GM18526 (cell line): Measurements from ENCODE around the gene HNF1A.

Source experiments
- POLR2A ChIP-seq: IDR thresholded peaks from 3 replicates; pipeline ENCODE4 v1.6.1; 2011; ENCODE audit not compliant: insufficient read length; ENCODE audit errors: extremely low read depth

The HNF1A gene

DNA sequence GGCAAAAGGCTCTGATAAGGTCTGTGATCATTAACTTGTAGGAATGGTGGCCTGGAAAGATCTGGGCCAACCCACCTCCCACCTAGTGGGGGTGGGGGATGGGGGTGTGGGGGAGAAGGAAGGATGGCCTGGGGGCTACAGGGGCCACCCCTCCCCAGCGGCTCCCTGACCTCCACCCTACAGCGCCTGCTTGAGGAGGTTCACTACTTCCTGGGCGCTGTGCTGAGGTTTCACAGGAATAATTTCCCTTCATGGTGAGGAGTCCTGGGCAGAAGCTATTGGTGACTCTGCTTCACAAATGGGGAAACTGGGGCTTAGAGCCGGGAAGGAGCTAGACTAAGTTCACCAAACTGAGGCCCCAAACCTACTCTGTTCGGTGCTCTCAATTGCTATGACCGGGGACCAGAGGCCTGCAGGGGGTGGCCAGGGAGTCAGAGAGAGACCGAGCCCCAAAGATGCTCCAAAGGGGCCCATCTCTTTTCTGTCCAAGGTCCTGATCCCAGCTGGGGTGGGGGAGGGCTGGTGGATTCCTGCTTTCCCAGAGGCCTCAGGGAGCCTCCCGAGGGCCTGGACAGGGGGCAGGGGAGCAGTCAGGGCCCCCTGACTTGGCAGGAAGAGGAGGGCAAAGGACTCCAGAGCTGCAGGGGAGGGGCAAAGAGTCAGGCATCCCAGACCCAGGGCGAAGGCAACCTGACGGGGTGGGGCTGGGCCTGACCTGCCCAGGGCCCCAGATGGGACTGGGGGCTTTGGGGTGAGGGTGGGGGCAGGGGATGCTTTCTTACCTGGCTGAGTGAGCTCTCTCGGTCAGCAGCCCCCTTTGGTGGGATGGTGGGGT, 1.7 kb downstream of the HNF1A start:
- TF ChIP-seq POLR2A = no peak

DNA sequence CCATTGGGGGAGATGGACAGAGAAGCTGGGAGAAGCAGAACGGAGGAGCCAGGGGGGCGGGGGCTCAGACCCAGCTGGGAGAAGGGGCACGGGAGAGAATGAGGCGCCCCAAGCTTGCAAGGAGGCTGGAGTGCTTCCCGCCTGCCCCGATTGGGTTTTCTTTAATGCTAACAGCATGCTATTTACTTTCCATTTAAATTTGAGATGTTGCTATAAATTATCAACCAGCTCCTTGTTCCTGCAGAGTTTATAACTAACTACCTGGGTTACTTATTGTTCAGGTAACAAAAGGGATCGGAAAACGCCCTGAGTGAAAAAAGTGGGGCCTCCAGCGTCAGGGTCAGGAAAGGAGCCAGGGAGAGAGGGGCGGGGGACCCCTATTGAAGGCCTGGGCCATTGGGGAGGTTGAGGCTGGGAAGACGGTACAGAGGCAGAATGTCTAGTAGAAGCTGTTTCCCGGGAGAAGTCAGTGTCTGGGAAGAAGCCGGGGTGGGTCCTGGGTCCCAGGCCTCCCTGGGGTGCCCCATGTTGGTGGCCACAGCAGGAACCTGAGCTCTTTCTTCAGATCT, 2.5 kb downstream of the HNF1A start:
- no peak for TF ChIP-seq POLR2A

DNA sequence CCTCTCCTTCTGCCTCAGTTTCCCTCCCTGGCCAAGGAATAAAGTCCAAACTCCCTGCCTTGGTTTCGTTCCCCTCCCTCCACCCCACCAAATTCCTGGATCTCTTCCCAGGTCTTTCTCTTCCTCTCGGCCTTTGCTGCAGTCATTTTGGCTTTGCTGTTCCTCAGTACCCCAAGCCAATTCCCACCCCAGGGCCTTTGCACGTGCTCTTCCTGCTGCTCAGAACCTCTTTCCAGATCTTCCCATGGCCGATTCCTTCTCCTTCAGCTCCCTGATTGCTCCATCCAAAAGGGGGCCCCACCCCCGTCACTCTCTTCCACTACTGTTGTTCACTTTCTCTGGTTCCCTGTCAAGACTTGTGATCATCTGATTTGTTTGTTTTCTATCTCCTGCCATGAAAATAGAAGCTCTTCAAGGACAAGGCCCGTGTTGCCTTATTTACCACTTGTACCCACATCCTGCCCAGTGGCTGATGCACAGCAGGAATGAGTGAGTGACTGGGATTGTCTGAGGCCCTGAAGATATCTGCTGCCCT, 3.1 kb downstream of the HNF1A start:
- TF ChIP-seq POLR2A = no peak

DNA sequence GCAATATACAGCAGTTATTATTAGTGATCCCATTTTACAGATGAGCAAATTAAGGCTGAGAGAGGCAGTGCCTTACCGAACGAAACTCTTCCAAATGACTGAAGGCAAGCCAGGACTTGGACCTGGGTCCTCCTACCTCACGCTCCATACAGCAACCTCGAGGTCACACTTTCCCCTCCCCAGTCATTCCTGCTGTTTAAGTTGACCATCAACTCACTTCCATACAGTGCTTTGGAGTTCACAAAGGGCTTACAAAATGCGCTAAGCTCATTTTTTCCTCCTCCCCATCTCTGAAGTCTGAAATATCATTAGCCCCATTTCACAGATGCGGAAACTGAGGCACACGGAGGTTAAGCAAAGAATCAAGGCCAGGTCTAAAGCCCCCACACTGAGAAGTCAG, 4.3 kb downstream of the HNF1A start:
- no peak for TF ChIP-seq POLR2A

DNA sequence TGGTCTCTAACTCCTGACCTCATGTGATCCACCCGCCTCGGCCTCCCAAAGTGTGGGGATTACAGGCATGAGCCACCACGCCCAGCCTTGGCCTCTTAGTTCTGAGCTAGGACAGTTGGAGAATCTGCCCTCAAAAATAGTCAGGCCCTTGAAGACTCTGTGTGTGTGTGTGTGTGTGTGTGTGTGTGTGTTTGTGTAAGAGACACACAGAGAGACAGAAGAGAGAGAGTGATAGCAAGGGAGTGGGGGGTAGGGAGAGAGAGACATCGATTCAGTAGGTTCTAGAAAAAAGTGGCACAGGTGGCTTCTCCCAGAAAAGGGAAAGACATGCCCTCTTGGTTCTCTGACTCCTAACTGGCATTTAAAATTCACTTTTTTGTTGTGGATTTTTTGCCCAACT, 5.4 kb downstream of the HNF1A start:
- TF ChIP-seq POLR2A = no peak

DNA sequence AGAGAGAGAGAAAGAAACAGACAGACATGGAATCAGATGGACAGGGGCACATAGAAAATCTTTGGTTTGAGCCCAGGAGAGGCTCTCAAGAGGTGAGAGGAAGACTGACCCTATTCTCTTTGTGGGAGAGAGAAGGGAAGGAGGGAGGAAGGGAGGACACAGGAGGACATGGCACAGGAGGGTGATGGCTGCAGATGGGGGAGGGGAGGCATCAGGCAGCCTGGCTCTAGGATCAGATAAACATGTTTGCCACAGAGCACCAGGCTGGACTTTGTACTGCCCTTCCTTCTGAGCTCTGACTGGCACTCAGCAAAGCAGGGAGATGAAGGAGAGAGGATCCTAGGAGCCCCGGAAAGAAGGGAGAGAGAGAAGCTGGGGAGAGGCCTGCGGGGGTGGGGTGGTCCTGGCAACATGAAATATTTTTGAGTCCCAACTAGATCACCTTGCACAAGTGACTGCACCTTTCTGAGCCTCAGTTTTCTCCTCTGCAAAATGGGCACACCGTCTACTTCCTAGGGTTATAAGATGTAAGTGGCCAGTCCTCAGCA, 6.1 kb downstream of the HNF1A start:
- TF ChIP-seq POLR2A = no peak

DNA sequence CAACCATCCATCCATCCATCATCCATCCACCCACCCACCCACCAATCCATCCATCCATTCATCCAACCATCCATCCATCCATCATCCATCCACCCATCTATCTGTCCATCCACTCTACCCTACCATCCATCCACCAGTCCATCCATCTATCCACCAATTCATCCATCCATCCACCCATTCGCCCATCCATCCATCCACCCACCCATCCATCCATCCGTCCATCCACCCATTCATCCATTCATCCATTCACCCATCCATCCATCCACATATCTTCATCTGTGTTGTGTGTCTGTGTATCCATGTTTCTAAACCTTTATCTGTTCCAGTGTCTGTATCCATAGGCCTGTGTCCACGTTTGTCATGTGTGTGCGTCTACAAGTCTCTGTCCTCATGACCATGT, 9.9 kb downstream of the HNF1A start:
- no peak for TF ChIP-seq POLR2A

DNA sequence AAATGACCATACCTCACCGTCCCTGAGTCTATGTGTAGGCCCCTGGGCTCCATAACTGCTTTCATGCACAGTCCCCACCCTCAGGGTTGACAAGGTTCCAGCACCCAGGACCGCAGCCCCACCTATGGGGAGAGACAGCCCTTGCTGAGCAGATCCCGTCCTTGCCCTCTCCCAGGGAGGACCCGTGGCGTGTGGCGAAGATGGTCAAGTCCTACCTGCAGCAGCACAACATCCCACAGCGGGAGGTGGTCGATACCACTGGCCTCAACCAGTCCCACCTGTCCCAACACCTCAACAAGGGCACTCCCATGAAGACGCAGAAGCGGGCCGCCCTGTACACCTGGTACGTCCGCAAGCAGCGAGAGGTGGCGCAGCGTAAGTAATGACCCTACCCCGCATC, 10.3 kb downstream of the HNF1A start:
- TF ChIP-seq POLR2A = no peak

DNA sequence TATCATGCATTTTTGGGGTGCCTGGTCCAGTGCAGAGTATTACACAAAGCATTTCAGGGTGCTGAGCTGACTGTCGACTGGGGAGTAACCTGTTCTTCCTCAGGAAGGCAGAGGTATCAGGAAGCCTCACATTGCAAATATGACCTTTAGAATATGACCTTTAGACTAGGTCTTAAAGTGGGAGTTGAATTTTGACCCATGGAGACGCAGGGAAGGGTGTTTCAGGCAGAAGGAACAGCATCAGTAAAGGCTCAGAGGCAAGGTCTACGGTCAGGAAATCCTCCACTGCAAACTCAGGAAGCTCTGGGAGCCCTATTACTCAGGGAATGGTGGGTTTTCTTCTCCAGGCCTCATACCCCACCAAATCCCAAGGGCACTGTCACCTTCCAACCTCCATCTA, 11.3 kb downstream of the HNF1A start:
- no peak for TF ChIP-seq POLR2A

DNA sequence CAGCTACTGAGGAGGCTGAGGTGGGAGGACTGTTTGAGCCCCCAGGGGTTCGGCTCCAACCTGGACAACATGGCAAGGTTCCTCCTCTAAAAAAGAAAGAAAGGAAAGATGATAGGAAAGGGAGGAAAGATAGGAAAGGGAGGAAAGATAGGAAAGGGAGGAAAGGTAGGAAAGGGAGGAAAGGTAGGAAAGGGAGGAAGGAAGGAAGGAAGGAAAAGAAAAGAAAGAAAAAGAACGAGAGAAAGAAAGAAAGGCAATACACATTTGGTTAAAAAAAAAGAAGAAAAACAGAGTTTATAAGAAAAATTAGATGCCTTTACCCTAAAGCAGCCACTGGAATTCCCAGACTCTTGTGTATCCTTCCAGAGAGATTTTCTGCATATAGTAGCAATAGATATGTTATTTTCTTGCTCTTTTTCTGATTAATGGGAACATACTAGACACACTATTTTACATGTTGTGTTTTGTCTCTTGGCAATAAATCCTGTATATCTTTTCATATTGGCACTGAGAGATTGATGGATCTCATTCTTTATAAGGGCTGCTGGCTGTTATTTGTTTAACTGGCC, 12.2 kb downstream of the HNF1A start:
- TF ChIP-seq POLR2A = no peak

DNA sequence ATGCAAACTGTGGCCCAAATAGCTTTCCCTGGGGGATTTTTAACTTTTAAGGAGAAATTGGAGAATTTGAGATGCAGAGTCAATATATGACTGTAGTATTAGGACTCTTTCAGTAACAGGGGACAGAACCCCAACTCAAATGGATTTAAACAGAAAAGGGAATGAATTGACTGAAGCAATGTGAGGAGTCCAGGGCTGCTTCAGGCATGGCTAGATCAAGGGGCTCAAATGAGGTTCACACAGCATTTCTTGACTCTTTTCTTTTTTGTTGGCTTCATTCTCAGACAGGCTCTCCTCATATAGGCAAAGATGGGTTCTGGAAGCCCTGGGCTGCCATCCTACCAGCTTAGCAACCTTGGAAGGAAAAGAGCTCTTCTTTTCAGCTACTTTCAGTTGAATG, 13.6 kb downstream of the HNF1A start:
- TF ChIP-seq POLR2A = no peak

DNA sequence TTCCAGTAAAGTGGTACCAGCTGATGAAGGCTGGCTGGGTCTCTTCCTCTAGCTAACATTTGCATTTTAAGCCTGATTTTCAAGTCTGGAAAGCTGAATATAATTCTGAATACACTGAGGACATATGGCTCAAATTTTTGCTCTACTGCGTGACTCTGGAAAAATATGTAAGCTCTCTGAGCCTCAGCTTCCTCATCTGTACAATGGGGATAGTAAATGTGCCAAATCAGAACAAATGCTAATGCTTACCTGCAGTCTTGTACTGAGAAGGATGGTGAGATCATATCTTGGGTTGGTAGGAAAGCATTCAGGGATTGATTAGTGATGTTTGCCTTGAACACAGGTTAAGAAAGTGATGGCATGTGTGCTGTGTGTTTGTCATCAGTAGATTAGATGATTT, 14.6 kb downstream of the HNF1A start:
- no peak for TF ChIP-seq POLR2A

DNA sequence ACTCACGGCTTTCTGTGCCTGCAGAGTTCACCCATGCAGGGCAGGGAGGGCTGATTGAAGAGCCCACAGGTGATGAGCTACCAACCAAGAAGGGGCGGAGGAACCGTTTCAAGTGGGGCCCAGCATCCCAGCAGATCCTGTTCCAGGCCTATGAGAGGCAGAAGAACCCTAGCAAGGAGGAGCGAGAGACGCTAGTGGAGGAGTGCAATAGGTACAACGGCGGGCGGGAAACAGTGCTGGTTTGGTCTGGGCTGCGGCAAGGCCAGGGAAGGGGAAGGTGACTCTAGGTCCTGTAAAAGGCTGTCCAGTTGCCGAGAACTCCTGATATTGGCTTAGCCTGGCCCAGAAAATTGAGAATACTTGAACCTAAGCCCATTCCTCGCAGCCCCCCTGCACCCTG, 15.2 kb downstream of the HNF1A start:
- no peak for TF ChIP-seq POLR2A

DNA sequence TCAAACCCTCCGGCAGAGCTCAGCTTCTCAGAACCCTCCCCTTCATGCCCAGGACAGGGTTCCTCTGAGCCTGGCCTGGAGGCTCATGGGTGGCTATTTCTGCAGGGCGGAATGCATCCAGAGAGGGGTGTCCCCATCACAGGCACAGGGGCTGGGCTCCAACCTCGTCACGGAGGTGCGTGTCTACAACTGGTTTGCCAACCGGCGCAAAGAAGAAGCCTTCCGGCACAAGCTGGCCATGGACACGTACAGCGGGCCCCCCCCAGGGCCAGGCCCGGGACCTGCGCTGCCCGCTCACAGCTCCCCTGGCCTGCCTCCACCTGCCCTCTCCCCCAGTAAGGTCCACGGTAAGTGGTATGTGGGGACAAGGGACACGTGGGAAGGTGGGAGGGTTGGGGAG, 15.7 kb downstream of the HNF1A start:
- TF ChIP-seq POLR2A = no peak

DNA sequence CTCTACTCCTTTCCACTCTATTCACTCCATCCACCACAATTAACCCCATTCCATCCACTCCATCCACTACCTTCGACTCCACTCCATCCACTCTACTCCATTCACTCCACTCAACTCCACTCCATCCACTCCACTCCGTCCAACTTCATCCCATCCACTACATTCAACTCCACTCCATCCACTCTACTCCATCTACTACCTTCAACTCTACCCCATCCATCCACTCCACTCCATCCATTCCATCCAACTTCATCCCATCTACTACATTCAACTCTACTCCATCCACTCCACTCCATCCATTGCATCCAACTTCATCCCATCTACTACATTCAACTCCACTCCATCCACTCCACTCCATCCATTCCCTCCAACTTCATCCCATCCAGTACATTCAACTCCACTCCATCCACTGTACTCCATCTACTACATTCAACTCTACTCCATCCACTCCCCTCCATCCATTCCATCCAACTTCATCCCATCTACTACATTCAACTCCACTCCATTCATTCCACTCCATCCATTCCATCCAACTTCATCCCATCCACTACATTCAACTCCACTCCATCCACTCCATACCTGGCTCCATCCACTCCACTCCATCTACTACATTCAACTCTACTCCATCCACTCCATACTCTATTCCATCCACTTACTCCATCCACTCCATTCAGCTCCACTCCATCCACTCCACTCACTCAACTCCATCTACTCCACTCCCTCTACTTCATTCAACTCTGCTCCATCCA, 16.4 kb downstream of the HNF1A start:
- no peak for TF ChIP-seq POLR2A
